ENCODE results near the gene VEPH1.

Gene VEPH1

DNA sequence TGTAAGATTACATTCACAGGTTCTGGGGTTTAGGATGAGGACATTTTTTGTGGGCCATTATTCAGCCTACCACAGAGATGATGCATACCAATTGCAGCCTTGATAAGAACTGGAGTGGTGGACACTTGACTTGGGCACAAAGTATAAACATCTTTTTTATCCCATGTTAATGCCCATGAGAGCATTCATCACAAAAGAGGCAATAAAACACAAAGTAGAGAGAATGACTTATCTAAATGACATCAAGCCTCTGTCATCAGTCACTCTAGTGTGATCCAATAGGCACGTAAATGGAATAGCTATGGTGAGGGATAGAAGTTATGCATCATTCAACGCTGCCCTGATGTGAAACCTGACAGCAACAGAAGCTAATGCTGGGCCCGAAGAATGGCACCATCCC lies 25.8 kb downstream of the VEPH1 start:
- no peak for DNase-seq (ENCODE audit: low read depth in 3 of 3)

DNA sequence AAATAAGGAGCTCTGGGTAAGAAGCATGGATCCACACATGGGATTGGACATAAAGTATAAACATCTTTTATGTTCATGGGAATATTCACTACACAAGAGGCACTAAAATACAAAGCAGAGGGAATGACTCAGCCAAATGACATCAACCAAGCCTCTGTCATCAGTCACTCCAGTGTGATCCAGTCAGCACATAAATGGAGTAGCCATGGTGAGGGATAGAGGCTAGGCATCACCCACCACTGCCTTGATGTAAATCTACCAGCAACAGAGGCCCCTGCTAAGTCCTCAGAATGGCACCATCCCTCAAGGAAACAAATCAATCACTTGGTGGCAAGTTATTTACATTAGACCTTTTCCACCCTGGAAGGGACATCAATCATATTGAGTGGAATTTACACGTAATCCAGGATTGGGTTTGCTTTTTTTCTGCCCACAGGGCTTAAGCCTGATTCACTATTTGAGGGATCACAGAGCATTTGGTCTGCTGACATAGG lies 27.2 kb downstream of the VEPH1 start:
- DNase-seq (ENCODE audit: low read depth in 3 of 3) = no peak

GRCh38 chr3:157472648-157473047 lies 30.6 kb downstream of the VEPH1 start:
- no peak for DNase-seq (ENCODE audit: low read depth in 3 of 3)

DNA sequence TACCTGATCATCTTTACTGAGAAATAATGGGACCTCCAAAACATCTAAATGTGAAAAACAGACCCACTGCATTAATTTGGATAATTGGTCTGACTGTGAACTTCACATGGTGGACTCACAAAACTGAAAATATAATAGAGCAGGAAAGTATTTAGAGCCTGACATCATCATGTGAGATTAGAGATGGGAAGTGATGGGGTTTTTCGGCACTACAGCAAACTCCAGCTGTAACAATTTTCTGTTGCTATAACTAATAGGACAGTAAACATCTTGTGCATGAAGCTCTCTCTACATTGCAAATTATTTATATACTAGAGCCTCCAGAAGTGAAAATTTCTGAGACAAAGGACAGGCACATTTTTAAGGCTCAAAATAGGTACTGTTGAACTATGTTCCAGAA lies 32.2 kb downstream of the VEPH1 start:
- DNase-seq (ENCODE audit: low read depth in 3 of 3) = no peak

GRCh38 chr3:157469561-157470294 lies 33.5 kb downstream of the VEPH1 start:
- no peak for DNase-seq (ENCODE audit: low read depth in 3 of 3)

DNA sequence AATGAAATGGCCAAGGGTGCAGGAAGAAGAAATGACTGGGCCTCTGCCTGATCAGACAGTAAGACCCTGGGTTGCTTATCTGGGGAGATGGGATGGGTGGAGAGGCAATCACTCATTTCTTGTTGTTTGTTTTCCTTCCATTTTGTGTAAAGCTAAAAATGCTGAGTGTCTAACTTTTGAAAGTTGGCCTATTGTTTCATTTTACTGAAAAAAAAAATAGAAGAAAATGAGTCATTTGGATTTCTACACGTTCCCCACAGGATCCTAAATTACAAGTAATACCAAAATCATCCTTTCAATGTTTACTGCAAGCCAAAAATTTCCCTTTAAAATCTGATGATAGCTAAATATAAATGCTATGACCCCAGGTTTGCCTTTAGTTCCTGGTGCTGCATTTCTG lies 36.0 kb downstream of the VEPH1 start:
- no peak for DNase-seq (ENCODE audit: low read depth in 3 of 3)

DNA sequence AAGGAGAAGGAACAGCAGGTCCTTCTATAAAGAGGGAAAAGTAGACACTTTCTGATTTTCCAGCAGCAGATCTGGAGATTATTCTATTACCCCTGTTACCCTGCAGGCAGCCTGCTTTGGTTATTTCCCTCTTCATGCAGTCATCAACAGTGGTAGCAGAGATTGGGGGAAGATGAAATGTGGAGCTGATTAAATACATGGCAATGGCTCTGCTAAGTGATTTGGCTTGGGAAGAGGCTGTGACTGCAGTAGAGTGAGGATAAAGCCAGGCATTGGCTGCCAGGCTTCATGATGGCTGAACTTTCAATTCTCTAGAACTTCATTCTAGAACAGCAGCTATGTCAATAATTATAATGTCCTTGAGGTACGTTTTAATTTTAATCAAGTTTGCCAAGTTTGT lies 37.5 kb downstream of the VEPH1 start:
- DNase-seq (ENCODE audit: low read depth in 3 of 3) = no peak

DNA sequence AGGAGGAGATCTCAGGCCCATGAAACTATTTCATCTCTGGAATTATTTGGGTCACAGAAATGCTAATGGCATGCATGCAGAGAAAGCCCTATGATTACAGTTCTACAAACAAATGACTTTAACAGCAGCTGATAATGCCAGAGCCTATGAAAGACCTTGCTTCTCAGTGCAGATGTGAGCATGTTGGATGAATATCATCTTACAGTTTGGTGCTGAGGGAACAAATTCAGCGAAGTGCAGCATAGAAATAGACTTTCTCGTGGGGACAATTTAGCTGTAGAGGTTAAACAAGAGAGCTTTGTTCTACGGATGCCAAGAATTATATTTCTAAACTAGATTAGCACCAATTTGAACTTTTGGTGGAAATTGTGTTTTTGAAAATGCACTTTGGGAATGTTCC lies 38.9 kb downstream of the VEPH1 start:
- DNase-seq (ENCODE audit: low read depth in 3 of 3) = no peak

DNA sequence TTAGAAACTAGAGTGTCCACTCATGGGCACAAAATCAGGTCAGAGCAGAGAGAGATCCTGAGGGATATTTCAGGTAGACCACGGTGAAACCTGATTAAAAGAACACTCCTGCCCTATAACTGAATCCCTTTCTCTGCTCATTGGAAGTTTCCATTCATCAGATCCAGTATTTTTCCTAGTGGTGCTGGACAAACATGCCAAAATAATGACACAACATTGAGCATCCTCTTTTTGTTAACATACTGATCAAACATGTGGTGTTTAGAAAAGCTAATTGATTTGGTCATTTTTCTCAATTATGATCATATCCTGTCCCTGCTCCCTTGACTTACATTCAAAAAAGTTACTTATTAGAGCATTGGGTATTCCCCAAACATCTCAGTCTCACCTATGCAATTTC lies 39.4 kb downstream of the VEPH1 start:
- DNase-seq (ENCODE audit: low read depth in 3 of 3) = no peak

- DNase-seq (ENCODE audit: low read depth in 3 of 3) = no peak
Measured at GRCh38 chr3:157460253-157460652, 43.0 kb downstream of the VEPH1 start.

- DNase-seq (ENCODE audit: low read depth in 3 of 3) = no peak
Measured at GRCh38 chr3:157459706-157460105, 43.5 kb downstream of the VEPH1 start.

GRCh38 chr3:157453824-157454223 lies 49.4 kb downstream of the VEPH1 start:
- no peak for DNase-seq (ENCODE audit: low read depth in 3 of 3)

DNA sequence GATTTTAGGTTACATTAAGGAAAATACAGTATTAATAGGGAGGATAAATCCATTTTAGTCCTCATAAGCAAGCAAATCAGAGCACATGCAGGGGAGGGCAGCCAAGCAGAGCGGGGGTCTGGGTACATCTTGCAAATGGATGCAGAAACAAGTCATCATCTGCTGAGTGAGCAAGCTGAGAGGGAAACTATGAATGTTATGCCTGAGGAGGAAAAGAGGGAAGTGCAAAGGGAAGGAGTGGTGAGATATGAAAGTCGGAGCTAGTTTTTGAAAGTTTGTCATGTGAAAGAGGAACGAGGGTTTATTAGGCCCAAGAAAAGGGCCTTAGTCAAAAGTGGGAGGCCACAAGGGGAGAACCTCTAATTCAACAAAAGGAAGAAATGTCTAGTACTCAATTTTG lies 51.1 kb downstream of the VEPH1 start:
- DNase-seq (ENCODE audit: low read depth in 3 of 3) = no peak

DNA sequence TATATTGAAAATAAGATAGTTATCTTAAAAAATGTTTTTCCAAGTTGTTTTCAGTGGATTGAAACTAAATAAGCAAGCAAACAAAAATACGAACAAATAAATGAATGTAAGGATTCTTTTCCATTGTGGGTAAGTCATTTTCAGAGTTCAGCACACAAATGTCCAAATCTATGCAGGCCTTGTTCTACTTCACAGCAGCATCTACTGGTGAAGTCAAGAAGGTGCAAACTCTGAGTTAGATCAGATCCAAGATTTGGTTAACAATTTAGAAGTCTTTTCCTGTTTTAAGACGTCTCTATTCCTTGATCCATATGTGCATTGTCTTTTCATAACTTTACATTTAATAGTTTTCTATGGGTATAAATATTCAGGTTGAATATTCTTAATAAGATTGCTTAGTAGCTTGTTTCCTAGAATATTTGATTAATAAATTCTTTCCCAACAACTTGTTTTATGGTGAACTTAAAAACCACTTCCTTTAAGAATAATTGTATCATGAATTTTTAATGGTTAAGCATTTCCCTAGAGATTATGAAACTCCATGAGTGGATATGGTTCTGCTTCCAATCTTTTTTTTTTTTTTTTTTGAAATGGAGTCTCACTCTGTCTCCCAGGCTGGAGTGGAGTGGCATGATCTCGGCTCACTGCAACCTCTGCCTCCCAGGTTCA lies 56.1 kb downstream of the VEPH1 start:
- DNase-seq (ENCODE audit: low read depth in 3 of 3) = no peak

DNA sequence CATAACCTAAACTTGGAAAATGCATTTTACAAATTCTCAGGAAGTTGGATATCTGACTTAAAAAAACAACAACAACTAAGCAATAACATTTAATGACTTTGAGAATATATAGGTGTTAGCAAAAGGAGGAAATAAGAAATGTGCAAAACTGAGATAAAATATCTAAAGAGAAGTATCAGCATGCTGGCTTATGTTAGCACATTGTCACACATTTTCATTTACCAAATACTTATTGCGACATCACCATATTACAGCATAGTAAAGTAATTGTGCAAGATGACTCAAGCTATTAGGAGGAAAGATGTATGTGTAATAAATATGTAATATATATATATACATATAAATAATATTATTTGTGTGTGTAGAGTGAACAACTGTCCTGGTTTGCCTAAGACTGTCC lies 57.4 kb downstream of the VEPH1 start:
- no peak for DNase-seq (ENCODE audit: low read depth in 3 of 3)

GRCh38 chr3:157444797-157445184 lies 58.4 kb downstream of the VEPH1 start:
- DNase-seq (ENCODE audit: low read depth in 3 of 3) = no peak

DNA sequence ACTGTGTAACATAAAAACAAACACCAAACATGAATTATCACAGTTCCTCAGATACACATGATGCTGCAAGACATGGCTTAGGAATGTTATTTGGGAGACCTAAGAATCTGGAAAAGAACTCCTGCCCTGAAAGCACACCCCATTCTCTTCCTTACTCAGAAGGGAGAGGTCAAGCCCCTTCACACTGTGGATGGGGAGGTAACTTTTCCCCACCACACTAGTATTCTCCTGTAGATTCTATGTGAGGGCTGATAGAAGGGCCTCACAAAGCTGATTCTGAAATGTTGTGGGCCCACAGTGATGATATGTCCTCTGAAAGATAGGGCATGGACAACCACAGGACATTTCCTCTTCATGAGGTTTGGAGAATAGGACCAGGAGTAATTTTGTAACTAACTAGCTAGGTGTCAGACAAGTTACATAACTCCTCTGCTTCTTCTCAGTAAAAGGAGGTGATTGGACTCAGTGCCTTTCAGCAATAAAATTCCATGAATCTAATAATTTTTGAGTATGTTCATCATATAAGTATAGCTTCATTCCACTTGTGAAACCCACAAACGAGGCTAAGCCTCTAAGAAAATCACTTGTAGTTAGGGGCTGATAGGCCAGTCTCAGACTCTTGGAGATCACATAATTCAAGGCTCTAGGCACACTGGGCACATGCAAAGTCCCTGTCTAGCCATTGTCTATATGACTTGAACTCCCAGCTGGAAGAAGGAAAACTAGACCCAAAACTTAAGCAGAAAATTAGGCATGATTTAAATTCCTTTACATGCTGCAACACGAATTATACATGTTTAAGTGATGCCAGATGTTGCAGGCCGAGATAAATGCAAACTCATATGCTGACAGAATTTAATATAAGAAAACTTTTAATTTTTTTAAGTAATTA lies 59.1 kb downstream of the VEPH1 start:
- DNase-seq (ENCODE audit: low read depth in 3 of 3) = no peak

DNA sequence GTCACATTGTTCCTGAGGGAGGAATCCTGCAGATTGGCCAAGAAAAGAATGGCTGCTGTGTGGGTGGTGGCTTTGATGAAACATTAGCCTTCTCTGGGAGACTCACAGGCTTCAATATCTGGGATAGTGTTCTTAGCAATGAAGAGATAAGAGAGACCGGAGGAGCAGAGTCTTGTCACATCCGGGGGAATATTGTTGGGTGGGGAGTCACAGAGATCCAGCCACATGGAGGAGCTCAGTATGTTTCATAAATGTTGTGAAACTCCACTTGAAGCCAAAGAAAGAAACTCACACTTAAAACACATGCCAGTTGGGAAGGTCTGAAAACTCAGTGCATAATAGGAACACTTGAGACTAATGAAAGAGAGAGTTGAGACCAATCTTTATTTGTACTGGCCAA lies 60.5 kb downstream of the VEPH1 start:
- DNase-seq (ENCODE audit: low read depth in 3 of 3) = no peak

DNA sequence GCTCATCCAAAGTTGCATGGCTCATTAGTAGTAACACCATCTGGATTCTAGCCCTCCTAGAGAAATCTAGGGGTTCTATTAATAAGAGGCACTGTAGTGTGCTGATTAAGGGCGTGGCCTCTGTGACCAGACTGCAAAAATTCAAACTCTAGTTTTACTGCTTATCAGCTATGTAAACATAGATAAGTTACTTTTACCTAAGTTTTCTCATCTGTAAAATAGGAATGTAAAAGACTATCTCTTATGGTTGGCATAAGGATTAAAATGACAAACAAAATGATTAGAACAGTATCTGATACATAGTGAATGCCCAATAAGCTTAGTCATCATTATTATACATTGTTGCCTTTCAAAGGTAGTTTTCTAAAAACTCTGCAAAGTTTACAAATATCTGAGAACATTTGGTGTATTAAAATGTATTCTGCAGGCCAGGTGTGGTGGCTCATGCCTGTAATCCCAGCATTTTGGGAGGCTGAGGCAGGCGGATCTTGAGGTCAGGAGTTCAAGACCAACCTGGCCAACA lies 62.1 kb downstream of the VEPH1 start:
- DNase-seq (ENCODE audit: low read depth in 3 of 3) = no peak

GRCh38 chr3:157438194-157438730 lies 65.0 kb downstream of the VEPH1 start:
- DNase-seq (ENCODE audit: low read depth in 3 of 3) = no peak

GRCh38 chr3:157436583-157437291 lies 66.5 kb downstream of the VEPH1 start, which contains the start of gene PTX3:
TSS of gene PTX3 (plus strand) at chr3:157436850. CDS start at chr3:157436934, 84 bp downstream.
- DNase-seq (ENCODE audit: low read depth in 3 of 3) = no peak
